SK-N-SH treated with all-trans-retinoic acid at 6 μM for 48 hours (cell line): ENCODE data around the gene ZCCHC17.
A peak's percentile ranks its signal among the peaks of the same experiment; 100 is the strongest.
"Not testable (repeated sequence)": the region's sequence is repeated elsewhere in the genome, so short reads cannot be mapped to it uniquely, and the experiment has no call there.

ENCODE experiments used
- ATAC-seq: fragments of 200-7000 bp; cut with Tn5 transposase; 3 replicates; pipeline ENCODE4 v1.9.1; 2020; ENCODE audit warnings: mild to moderate bottlenecking, moderate library complexity
- ARNTL ChIP-seq: fragments of 450-650 bp; formaldehyde crosslinking; IDR thresholded peaks from 2 replicates; pipeline ENCODE4 v1.5.0; 2020; ENCODE audit warnings: low read depth, mild to moderate bottlenecking, moderate library complexity, borderline replicate concordance
- BACH2 ChIP-seq: fragments of 250-450 bp; sonication (Bioruptor Pico); IDR thresholded peaks from 2 replicates; pipeline ENCODE4 v1.9.0; 2021; ENCODE audit warnings: mild to moderate bottlenecking, borderline replicate concordance
- CSDC2 ChIP-seq: fragments of 250-450 bp; sonication (Bioruptor Pico); IDR thresholded peaks from 2 replicates; pipeline ENCODE4 v1.5.0; 2020; ENCODE audit warnings: mild to moderate bottlenecking, moderate library complexity
- ESRRG ChIP-seq: fragments of 250-450 bp; sonication (Bioruptor Pico); IDR thresholded peaks from 2 replicates; pipeline ENCODE4 v1.6.1; 2021; ENCODE audit warnings: mild to moderate bottlenecking
- GLIS3 ChIP-seq: fragments of 250-450 bp; sonication (Bioruptor Pico); IDR thresholded peaks from 2 replicates; pipeline ENCODE4 v1.5.0; 2020; ENCODE audit warnings: mild to moderate bottlenecking, moderate library complexity
- ISL1 ChIP-seq: fragments of 250-450 bp; sonication (Bioruptor Pico); IDR thresholded peaks from 2 replicates; pipeline ENCODE4 v2.1.2; 2022; ENCODE audit warnings: mild to moderate bottlenecking, moderate library complexity
- OSR1 ChIP-seq: fragments of 250-450 bp; sonication (Bioruptor Pico); IDR thresholded peaks from 2 replicates; pipeline ENCODE4 v1.8.0; 2022; ENCODE audit warnings: moderate library complexity, mild to moderate bottlenecking, inconsistent platforms
- PATZ1 ChIP-seq: fragments of 250-450 bp; sonication (Bioruptor Pico); IDR thresholded peaks from 2 replicates; pipeline ENCODE4 v1.8.0; 2020; ENCODE audit warnings: mild to moderate bottlenecking, moderate library complexity, borderline replicate concordance
- PPARA ChIP-seq: fragments of 250-450 bp; sonication (Bioruptor Pico); IDR thresholded peaks from 2 replicates; pipeline ENCODE4 v1.5.0; 2020; ENCODE audit warnings: mild to moderate bottlenecking, borderline replicate concordance
- SNAI2 ChIP-seq: fragments of 250-450 bp; sonication (Bioruptor Pico); IDR thresholded peaks from 2 replicates; pipeline ENCODE4 v1.5.0; 2020; ENCODE audit warnings: mild to moderate bottlenecking, moderate library complexity
- TCF4 ChIP-seq: fragments of 250-450 bp; sonication (Bioruptor Pico); IDR thresholded peaks from 2 replicates; pipeline ENCODE4 v1.8.0; 2021; ENCODE audit warnings: mild to moderate bottlenecking, moderate library complexity, borderline replicate concordance
- TOX ChIP-seq: fragments of 250-450 bp; sonication (Bioruptor Pico); IDR thresholded peaks from 2 replicates; pipeline ENCODE4 v1.8.0; 2021; ENCODE audit warnings: mild to moderate bottlenecking, moderate library complexity, borderline replicate concordance
- TSHZ2 ChIP-seq: fragments of 250-450 bp; sonication (Bioruptor Pico); IDR thresholded peaks from 2 replicates; pipeline ENCODE4 v1.5.0; 2020; ENCODE audit warnings: mild to moderate bottlenecking, moderate library complexity
- ZC3H10 ChIP-seq: fragments of 250-450 bp; sonication (Bioruptor Pico); IDR thresholded peaks from 2 replicates; pipeline ENCODE4 v1.5.1; 2021; ENCODE audit warnings: mild to moderate bottlenecking, moderate library complexity
- ZFP3 ChIP-seq: fragments of 250-450 bp; sonication (Bioruptor Pico); IDR thresholded peaks from 2 replicates; pipeline ENCODE4 v1.5.0; 2020; ENCODE audit warnings: mild to moderate bottlenecking, moderate library complexity
- ZFP30 ChIP-seq: fragments of 450-650 bp; formaldehyde crosslinking; IDR thresholded peaks from 2 replicates; pipeline ENCODE4 v1.5.0; 2022; ENCODE audit warnings: mild to moderate bottlenecking, moderate library complexity
- ZNF565 ChIP-seq: fragments of 450-650 bp; formaldehyde crosslinking; conservative IDR thresholded peaks from 2 replicates; pipeline ENCODE4 v1.5.0; 2020; ENCODE audit warnings: low read depth, mild to moderate bottlenecking, moderate library complexity
- ZNF70 ChIP-seq: fragments of 450-650 bp; formaldehyde crosslinking; IDR thresholded peaks from 2 replicates; pipeline ENCODE4 v1.5.0; 2020; ENCODE audit warnings: mild to moderate bottlenecking, moderate library complexity
- ZNF8 ChIP-seq: fragments of 450-650 bp; formaldehyde crosslinking; IDR thresholded peaks from 2 replicates; pipeline ENCODE4 v1.5.0; 2020; ENCODE audit warnings: mild to moderate bottlenecking, moderate library complexity
- TF ChIP-seq, protein P1 (sequence below): fragments of 250-450 bp; sonication (Bioruptor Pico); IDR thresholded peaks from 2 replicates; pipeline ENCODE4 v1.5.1; 2020; ENCODE audit warnings: low read depth, mild to moderate bottlenecking, moderate library complexity
- TF ChIP-seq, protein P2 (sequence below): fragments of 250-450 bp; sonication (Bioruptor Pico); IDR thresholded peaks from 2 replicates; pipeline ENCODE4 v1.5.1; 2021; ENCODE audit warnings: mild to moderate bottlenecking, moderate library complexity

The ZCCHC17 gene

DNA sequence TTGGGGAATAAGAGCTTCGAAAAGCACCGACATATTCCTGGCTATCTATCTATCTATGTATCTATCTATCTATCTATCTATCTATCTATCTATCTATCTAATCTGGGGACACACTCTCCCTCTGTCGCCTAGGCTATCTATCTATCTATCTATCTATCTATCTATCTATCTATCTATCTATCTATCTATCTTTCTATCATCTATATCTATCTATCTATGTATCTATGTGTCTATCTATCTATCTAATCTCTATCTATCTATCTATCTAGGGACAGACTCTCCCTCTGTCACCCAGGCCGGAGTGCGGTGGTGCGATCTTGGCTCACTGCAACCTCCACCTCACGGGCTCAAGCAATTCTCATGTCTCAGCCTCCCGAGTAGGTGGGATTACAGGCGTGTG lies 14.4 kb upstream of the ZCCHC17 start:
- not testable (repeated sequence) for ATAC-seq

DNA sequence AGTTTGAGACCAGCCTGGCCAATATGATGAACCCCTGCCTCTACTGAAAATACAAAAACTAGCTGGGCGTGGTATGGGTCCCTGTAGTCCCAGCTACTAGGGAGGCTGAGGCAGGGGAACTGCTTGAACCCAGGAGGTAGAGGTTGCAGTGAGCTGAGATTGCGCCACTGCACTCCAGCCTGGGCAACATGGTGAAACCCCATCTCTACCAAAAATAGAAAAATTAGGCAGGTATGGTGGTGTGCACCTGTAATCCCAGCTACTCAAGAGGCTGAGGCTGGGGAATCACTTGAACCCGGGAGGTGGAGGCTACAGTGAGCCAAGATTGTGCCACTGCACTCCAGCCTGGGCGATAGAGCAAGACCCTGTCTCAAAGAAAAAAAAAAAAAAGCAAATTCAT lies 9.0 kb upstream of the ZCCHC17 start:
- not testable (repeated sequence) for ATAC-seq

- no peak for TF ChIP-seq GLIS3
- no peak for TF ChIP-seq ZFP3
- TF ChIP-seq ZFP30: no peak
- TF ChIP-seq ZC3H10 (CRISPR knock-in tag): no peak
- TF ChIP-seq PATZ1 (CRISPR knock-in tag): no peak
- TF ChIP-seq ZNF8: no peak
- no peak for TF ChIP-seq ARNTL (CRISPR knock-in tag)
- no peak for TF ChIP-seq ESRRG (CRISPR knock-in tag)
- no peak for TF ChIP-seq CSDC2 (CRISPR knock-in tag)
- TF ChIP-seq ZNF70 (CRISPR knock-in tag): no peak
- TF ChIP-seq TCF4: no peak
- no peak for TF ChIP-seq PPARA (CRISPR knock-in tag)
- TF ChIP-seq ZNF565 (CRISPR knock-in tag): no peak
- TF ChIP-seq, protein P1, sequence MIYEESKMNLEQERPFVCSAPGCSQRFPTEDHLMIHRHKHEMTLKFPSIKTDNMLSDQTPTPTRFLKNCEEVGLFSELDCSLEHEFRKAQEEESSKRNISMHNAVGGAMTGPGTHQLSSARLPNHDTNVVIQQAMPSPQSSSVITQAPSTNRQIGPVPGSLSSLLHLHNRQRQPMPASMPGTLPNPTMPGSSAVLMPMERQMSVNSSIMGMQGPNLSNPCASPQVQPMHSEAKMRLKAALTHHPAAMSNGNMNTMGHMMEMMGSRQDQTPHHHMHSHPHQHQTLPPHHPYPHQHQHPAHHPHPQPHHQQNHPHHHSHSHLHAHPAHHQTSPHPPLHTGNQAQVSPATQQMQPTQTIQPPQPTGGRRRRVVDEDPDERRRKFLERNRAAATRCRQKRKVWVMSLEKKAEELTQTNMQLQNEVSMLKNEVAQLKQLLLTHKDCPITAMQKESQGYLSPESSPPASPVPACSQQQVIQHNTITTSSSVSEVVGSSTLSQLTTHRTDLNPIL: no peak
- no peak for TF ChIP-seq TOX
- TF ChIP-seq ISL1: no peak
- TF ChIP-seq OSR1 (CRISPR knock-in tag): no peak
- no peak for ATAC-seq
These were observed 7.8 kb upstream of the ZCCHC17 start for GRCh38 chr1:31289021-31289420.

- TF ChIP-seq ARNTL (CRISPR knock-in tag) (no peak), CSDC2 (CRISPR knock-in tag) (no peak), ZNF8 (no peak), SNAI2 (CRISPR knock-in tag) (no peak), ISL1 (no peak), TSHZ2 (CRISPR knock-in tag) (no peak), ZFP30 (no peak), GLIS3 (no peak), ZFP3 (no peak), ZC3H10 (CRISPR knock-in tag) (no peak), TCF4 (no peak), ESRRG (CRISPR knock-in tag) (no peak), BACH2 (no peak)
- TF ChIP-seq, protein P2, sequence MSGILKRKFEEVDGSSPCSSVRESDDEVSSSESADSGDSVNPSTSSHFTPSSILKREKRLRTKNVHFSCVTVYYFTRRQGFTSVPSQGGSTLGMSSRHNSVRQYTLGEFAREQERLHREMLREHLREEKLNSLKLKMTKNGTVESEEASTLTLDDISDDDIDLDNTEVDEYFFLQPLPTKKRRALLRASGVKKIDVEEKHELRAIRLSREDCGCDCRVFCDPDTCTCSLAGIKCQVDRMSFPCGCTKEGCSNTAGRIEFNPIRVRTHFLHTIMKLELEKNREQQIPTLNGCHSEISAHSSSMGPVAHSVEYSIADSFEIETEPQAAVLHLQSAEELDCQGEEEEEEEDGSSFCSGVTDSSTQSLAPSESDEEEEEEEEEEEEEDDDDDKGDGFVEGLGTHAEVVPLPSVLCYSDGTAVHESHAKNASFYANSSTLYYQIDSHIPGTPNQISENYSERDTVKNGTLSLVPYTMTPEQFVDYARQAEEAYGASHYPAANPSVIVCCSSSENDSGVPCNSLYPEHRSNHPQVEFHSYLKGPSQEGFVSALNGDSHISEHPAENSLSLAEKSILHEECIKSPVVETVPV (CRISPR knock-in tag): no peak
- ATAC-seq: peak; percentile 5; the same call in 1 of the 3 replicates
These were observed 852 bp upstream of the ZCCHC17 start for GRCh38 chr1:31295874-31296485.
